HG03196 (cell line): ENCODE results near the gene ZNF69.
"Not testable (repeated sequence)": the region's sequence is repeated elsewhere in the genome, so short reads cannot be mapped to it uniquely, and the experiment has no call there.

Source experiments
- ATAC-seq: cut with Tn5 transposase; IDR thresholded peaks from one replicate; pipeline ENCODE4 v1.9.1; 2021; ENCODE audit not compliant: unreplicated experiment

ZNF69 gene

DNA sequence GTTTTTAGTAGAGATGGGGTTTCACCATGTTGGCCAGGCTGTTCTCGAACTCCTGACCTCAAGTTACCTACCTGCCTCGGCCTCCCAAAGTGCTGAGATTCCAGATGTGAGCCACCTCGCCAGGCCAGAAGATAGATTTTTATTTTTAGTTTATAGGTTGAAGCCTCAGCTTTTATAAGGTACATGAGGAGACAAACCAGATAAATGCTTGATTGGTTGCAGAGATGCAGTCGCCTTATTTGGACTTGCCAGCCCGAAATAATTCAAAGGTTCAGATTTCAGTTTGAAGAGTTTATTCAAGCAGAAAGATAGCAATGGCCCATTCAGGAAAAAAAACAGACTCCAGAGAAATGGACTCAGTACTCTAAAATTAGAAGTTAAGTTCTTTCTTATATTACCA, 3.1 kb downstream of the ZNF69 start:
- no peak for ATAC-seq

DNA sequence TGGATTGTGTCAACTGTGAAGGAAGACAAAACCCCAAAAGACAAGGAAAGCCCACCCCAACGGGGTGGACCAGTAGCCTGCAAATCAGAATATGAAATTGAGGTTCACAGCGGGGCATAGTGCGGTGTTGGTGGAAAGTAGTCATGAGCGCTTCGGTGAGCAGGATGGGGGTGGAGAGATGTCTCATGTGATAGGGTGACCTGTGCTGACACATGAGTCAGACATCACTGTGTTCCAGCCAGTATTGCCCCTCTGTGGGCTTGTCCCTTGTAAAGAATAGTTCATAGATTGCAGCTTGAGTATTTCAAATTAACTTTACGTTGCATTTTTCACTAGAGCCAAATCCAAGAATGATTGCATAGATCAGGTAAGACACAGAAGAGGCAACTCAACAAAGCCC, 7.3 kb downstream of the ZNF69 start:
- no peak for ATAC-seq

DNA sequence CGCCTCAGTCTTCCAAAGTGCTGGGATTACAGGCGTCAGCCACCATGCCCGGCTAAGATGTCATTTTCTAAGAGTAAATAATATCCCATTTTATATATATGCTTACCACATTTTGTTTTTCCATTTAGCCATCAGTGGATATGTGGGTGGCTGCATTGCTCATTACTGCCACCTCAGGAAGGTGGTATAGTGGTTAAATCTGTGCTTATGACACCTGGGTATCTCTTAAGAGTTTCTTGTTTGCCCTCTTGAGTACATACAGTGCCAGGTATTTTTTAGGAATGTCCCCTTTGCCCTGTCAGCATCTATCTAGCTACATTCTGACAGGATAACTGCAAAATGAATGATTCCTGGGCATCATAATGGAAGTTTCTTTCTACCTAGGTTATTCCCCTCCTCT, 14.6 kb downstream of the ZNF69 start:
- no peak for ATAC-seq

- ATAC-seq, result no peak
Measured at GRCh38 chr19:11905928-11906327, 18.3 kb downstream of the ZNF69 start.

- ATAC-seq, result not testable (repeated sequence)
Measured at GRCh38 chr19:11911937-11912336, 24.4 kb downstream of the ZNF69 start.

DNA sequence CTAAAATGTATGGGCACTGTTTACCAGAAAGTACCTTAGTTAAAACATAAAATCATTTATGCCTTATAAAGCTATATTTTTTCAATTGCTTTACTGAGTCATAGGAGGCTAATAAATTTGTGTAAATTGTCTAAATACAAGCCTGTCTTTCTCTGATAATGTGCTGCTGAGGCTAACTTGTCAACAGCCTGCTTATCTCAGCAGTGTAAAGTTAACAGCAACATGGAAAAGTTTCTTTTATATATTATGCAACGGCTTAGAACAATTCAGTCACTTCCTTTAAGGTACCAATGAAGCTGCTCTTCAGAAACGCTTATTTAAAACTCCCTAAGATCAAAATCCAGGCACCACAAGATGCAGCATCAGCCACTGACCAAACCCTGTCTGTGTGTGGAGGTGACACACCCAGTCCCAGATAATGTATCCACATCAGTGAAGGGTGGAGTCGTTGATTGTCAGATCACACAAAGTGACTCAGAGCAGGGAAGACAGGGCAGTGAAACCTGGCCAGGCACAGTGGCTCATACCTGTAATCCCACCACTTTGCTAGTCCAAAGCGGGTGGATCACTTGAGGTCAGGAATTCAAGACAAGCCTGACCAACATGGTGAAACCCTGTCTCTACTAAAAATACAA, 27.0 kb downstream of the ZNF69 start:
- not testable (repeated sequence) for ATAC-seq

GRCh38 chr19:11921852-11922495, 34.4 kb downstream of the ZNF69 start:
- ATAC-seq, result no peak

GRCh38 chr19:11924886-11925650, 37.5 kb downstream of the ZNF69 start, which contains the start of gene ZNF700:
TSS of gene ZNF700 (plus strand) at chr19:11925107. CDS start at chr19:11925211, 104 bp downstream.
- peak; percentile 87 for ATAC-seq

DNA sequence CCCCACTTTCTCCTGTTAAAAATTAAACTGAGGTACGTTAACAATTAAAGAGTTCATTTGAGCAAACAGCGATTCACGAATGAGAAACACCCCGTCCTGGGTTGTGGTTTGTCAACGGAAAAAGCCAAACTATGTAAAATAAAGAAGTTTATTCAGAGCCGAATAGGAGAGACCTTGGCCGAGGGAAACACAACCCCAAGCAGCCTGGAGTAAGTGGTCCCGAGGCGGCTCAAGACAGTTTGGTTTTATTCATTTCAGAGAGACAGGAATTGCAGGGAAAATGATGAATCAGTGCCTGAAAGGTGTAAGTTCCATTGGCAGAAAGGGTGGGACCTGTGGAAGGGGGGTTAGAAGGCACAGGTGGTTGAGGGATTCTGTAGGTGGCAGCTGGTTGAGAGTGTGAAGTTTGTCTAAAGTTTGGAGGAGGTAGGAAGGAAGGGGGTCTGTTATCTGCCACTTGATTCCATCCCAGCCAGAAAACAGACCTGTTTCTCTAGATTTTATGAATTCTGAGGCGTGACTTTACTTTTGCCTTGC, 38.1 kb downstream of the ZNF69 start:
- not testable (repeated sequence) for ATAC-seq

- ATAC-seq, result no peak
Measured at GRCh38 chr19:11927227-11927626, 39.6 kb downstream of the ZNF69 start.

DNA sequence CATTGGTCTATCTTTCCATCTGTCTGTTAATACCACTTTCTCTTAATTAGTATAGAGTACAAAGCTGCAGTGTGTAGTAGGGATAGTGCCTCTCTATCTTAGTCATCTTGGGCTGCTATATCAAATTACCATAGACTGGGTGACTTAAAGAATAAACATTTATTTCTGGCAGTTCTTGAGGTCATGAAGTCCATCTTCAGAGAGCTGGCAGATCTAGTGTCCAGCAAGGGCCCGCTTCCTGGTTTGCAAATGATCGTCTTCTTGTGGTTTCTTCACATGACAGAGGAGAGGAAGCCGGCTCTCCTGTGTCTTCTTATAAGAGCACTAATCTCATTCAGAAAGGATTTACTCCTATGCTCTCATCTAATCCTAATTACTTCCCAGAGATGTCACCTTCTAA, 43.5 kb downstream of the ZNF69 start:
- ATAC-seq, result no peak

- no peak for ATAC-seq
Measured at GRCh38 chr19:11931513-11931912, 43.9 kb downstream of the ZNF69 start.

GRCh38 chr19:11935829-11936228, 48.2 kb downstream of the ZNF69 start:
- not testable (repeated sequence) for ATAC-seq

DNA sequence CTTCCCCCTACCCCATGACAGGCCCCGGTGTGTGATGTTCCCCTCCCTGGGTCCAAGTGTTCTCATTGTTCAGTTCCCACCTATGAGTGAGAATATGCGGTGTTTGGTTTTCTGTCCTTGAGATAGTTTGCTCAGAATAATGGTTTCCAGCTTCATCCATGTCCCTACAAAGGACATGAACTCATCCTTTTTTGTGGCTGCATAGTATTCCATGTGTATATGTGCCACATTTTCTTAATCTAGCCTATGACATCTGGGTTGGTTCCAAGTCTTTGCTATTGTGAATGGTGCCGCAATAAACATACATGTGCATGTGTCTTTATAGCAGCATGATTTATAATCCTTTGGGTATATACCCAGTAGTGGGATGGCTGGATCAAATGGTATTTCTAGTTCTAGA, 50.8 kb downstream of the ZNF69 start:
- ATAC-seq, result not testable (repeated sequence)

- ATAC-seq, result not testable (repeated sequence)
Measured at GRCh38 chr19:11941361-11941887, 53.8 kb downstream of the ZNF69 start.

GRCh38 chr19:11942008-11942842, 54.6 kb downstream of the ZNF69 start:
- no peak for ATAC-seq

DNA sequence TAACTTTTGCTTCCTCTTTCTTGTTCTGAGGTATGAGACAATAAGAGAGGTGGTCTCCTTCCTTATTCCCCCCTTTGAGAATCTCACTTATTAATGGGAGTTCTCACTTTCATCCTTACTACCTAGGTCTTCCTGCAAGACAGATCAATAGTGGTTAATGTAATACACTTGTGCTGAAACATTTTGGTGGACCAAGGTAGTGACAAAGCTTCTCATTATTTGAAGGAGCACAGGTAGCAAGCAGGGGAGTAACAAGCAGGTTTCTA, 55.2 kb downstream of the ZNF69 start:
- ATAC-seq, result no peak

DNA sequence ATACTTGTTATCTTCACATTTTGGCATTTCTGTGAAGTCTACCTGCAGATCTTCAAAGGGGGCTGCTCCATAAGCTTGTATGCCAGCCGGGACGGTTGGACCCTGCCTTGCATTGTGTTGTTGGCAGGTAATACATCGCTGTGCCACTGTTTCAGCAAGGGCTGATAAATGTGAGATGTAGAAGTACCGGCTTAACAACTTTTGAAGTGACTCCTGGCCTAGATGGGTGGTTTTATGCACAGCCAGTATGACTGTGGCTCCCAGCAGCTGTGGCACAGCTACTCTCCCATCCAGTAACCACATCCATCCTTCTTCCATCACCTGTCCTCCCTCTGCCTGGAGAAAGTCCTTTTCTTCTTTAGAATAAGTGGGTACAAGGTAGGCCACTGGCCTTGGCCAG, 57.1 kb downstream of the ZNF69 start:
- no peak for ATAC-seq

- no peak for ATAC-seq
Measured at GRCh38 chr19:11948646-11949045, 61.1 kb downstream of the ZNF69 start.

- ATAC-seq, result no peak
Measured at GRCh38 chr19:11949201-11949600, 61.6 kb downstream of the ZNF69 start.

GRCh38 chr19:11949614-11950080, 62.1 kb downstream of the ZNF69 start:
- not testable (repeated sequence) for ATAC-seq
